Gastrocnemius medialis (tissue), 4 donors: Measurements from ENCODE around the gene HTR1D. TPM values are rescaled to one million over a fixed set of nuclear protein-coding genes. Genes with fewer than 3 reads are reported as not detected.

Experiments
- ATAC-seq, 2 donors: fragments of 150-250 bp; one replicate each; pipeline ENCODE4 v1.9.1; 2016
- DNase-seq, 2 donors: peaks; one replicate each; pipeline ENCODE4 v3.0.0-alpha.2; 2019
- H3K27ac ChIP-seq, 4 donors: fragments of 200-600 bp; sonication (generic); 1 replicate in 1 of 4; 2 replicates in 3 of 4; pipeline ENCODE4 v1.5.1; 2016 to 2018; ENCODE audit warnings: mild to moderate bottlenecking in 2 of 4, moderate library complexity in 1 of 4
- H3K27me3 ChIP-seq, 3 donors: fragments of 200-600 bp; sonication (generic) in 2 of 3; 1 replicate in 1 of 3; 2 replicates in 2 of 3; pipeline versions ENCODE4 v1.5.1 to v1.6.0; 2016 to 2019; ENCODE audit warnings: mild to moderate bottlenecking in 1 of 3, moderate library complexity in 1 of 3
- H3K36me3 ChIP-seq, 2 donors: fragments of 200-600 bp; sonication (generic) in 1 of 2; one replicate each; pipeline ENCODE4 v1.5.1; 2017 to 2018
- H3K4me1 ChIP-seq, 2 donors: fragments of 200-600 bp; sonication (generic) in 1 of 2; one replicate each; pipeline ENCODE4 v1.5.1; 2016 to 2017; ENCODE audit warnings: mild to moderate bottlenecking in 2 of 2
- H3K4me3 ChIP-seq, 4 donors: fragments of 200-600 bp; sonication (generic) in 3 of 4; 1 replicate in 1 of 4; 2 replicates in 3 of 4; pipeline ENCODE4 v1.5.1; 2016 to 2019; ENCODE audit warnings: mild to moderate bottlenecking in 2 of 4
- H3K9me3 ChIP-seq, 3 donors: fragments of 200-600 bp; sonication (generic) in 2 of 3; 1 replicate in 1 of 3; 2 replicates in 2 of 3; pipeline ENCODE4 v1.5.1; 2016 to 2019
- CTCF ChIP-seq, 5 experiments: fragments of 450-650 bp in 3 of 5; fragments of 200-600 bp in 2 of 5; sonication (generic) in 2 of 5; IDR thresholded peaks in 4 of 5; conservative IDR thresholded peaks in 1 of 5; 1 replicate in 4 of 5; 2 replicates in 1 of 5; pipeline ENCODE4 v1.5.1; 2016 to 2019; ENCODE audit warnings: antibody characterized with exemption in 5 of 5, mild to moderate bottlenecking in 3 of 5, moderate library complexity in 3 of 5
- POLR2A ChIP-seq, 2 donors: fragments of 450-650 bp; IDR thresholded peaks; one replicate each; pipeline ENCODE4 v1.6.1; 2017; ENCODE audit warnings: antibody characterized with exemption in 2 of 2, mild to moderate bottlenecking in 2 of 2, moderate library complexity in 2 of 2
- in situ Hi-C, 4 donors: fragments of 200-750 bp; cut with MboI; loops; one replicate each; pipeline versions ENCODE4 v1.15.0 to v1.8.0; 2017; ENCODE audit warnings: low sequenced_read_pairs in 4 of 4
- intact Hi-C: fragments of 100-400 bp; cut with DNase I; formaldehyde crosslinking; loops from one replicate; pipeline ENCODE4 v1.15.1; 2023; ENCODE audit warnings: low total_unique reads
- total RNA-seq, 4 donors: library from RNA; depleted of rRNA; stranded (reverse); fragments of >200 nt; gene quantifications; one replicate each; pipeline versions ENCODE4 v1.1.0 to v1.2.3, GENCODE V29; 2016

HTR1D gene
- total RNA-seq, 4 donors from 2014 or later, result not detected

DNA sequence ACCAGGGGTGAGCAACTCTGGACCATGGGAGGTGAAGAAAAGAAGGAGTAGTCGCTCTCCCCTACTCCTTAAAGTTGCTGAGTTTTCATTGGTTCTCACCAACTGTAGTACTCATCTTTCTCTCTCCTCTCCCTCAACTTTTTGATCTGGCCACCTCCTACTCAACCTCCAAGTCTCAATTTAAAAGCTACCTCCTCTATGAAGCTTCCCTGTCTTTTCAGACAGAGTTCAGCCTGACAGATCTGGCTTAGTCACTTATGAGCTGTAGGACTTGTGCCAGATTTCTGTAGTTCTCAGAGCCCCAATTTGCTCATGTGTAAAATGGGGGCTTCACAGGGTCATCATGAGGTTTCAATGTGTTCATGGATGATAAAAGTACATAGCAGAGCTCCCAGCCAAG, 34.5 kb upstream of the HTR1D start:
- ATAC-seq (no peak), DNase-seq (no peak)
- TF ChIP-seq POLR2A (IDR thresholded peaks at IDR 0.05) (no peak), CTCF (IDR thresholded peaks at IDR 0.05 in 4 of 5, conservative IDR thresholded peaks at IDR 0.05 in 1 of 5) (no peak)
- Histone ChIP-seq H3K4me3 (no peak overlapping the region), H3K27ac (no peak overlapping the region), H3K27me3 (no peaks in the 10 kb centered on the region), H3K4me1 (no peaks in the 10 kb centered on the region), H3K36me3 (no peaks in the 10 kb centered on the region), H3K9me3 (no peaks in the 10 kb centered on the region)
- intact Hi-C loops, result no loop called here
- in situ Hi-C loops, result no loop called here

GRCh38 chr1:23249787-23250454, 32.6 kb upstream of the HTR1D start:
- Histone ChIP-seq H3K4me3 (no peak overlapping the region), H3K9me3 (no peaks in the 10 kb centered on the region), H3K27me3 (no peaks in the 10 kb centered on the region), H3K4me1 (no peaks in the 10 kb centered on the region), H3K27ac (no peak overlapping the region), H3K36me3 (no peaks in the 10 kb centered on the region)
- no peak for DNase-seq
- no peak for TF ChIP-seq CTCF (IDR thresholded peaks at IDR 0.05 in 4 of 5, conservative IDR thresholded peaks at IDR 0.05 in 1 of 5)
- TF ChIP-seq POLR2A (IDR thresholded peaks at IDR 0.05), result no peak
- no peak for ATAC-seq
- intact Hi-C loops (no loop called here), in situ Hi-C loops (no loop called here)

GRCh38 chr1:23247276-23247675, 30.0 kb upstream of the HTR1D start:
- intact Hi-C loops, result no loop called here

GRCh38 chr1:23246274-23246673, 29.0 kb upstream of the HTR1D start:
- H3K4me3 ChIP-seq, result no peak overlapping the region
- DNase-seq (no peak), ATAC-seq (no peak)
- H3K4me1 ChIP-seq, result no peaks in the 10 kb centered on the region
- intact Hi-C loops (no loop called here), in situ Hi-C loops (no loop called here)
- H3K27me3 ChIP-seq, result no peaks in the 10 kb centered on the region
- no peaks in the 10 kb centered on the region for H3K36me3 ChIP-seq
- H3K27ac ChIP-seq, result no peak overlapping the region
- no peak for TF ChIP-seq POLR2A (IDR thresholded peaks at IDR 0.05)
- no peak for TF ChIP-seq CTCF (IDR thresholded peaks at IDR 0.05 in 4 of 5, conservative IDR thresholded peaks at IDR 0.05 in 1 of 5)
- H3K9me3 ChIP-seq, result no peaks in the 10 kb centered on the region

More at GRCh38 chr1:23247276-23247675, 30.0 kb upstream of the HTR1D start:
- in situ Hi-C loops, result no loop called here
- DNase-seq, result no peak
- no peaks in the 10 kb centered on the region for H3K27me3 ChIP-seq
- TF ChIP-seq CTCF (IDR thresholded peaks at IDR 0.05 in 4 of 5, conservative IDR thresholded peaks at IDR 0.05 in 1 of 5) (no peak), POLR2A (IDR thresholded peaks at IDR 0.05) (no peak)
- ATAC-seq, result no peak
- no peaks in the 10 kb centered on the region for H3K36me3 ChIP-seq
- no peak overlapping the region for H3K27ac ChIP-seq
- no peaks in the 10 kb centered on the region for H3K9me3 ChIP-seq
- H3K4me3 ChIP-seq, result no peak overlapping the region
- no peaks in the 10 kb centered on the region for H3K4me1 ChIP-seq

- Histone ChIP-seq H3K9me3 (no peaks in the 10 kb centered on the region), H3K36me3 (no peaks in the 10 kb centered on the region), H3K4me3 (no peak overlapping the region), H3K4me1 (no peaks in the 10 kb centered on the region), H3K27ac (no peak overlapping the region), H3K27me3 (no peaks in the 10 kb centered on the region)
- in situ Hi-C loops (no loop called here), intact Hi-C loops (no loop called here)
- TF ChIP-seq CTCF (IDR thresholded peaks at IDR 0.05 in 4 of 5, conservative IDR thresholded peaks at IDR 0.05 in 1 of 5) (no peak), POLR2A (IDR thresholded peaks at IDR 0.05) (no peak)
- no peak for ATAC-seq
- no peak for DNase-seq
These were observed 27.0 kb upstream of the HTR1D start for GRCh38 chr1:23244256-23244761.
